HFFc6 (cell line): ENCODE results near the gene TUB. TPM values are rescaled to one million over a fixed set of nuclear protein-coding genes. Genes with fewer than 3 reads are reported as not detected.

Source experiments
- DNase-seq: peaks from one replicate; pipeline ENCODE4 v3.0.0-alpha.2; 2018
- H3K27ac Mint-ChIP-seq: 2 replicates; pipeline ENCODE4 v1.8.0; 2020; ENCODE audit warnings: mild to moderate bottlenecking, mixed read lengths
- H3K27me3 Mint-ChIP-seq: 2 replicates; pipeline ENCODE4 v1.8.0; 2021; ENCODE audit warnings: mild to moderate bottlenecking, moderate library complexity, mixed read lengths; ENCODE audit not compliant: insufficient read depth
- H3K36me3 Mint-ChIP-seq: 2 replicates; pipeline ENCODE4 v1.8.0; 2021; ENCODE audit warnings: low read depth, mixed read lengths
- H3K4me1 Mint-ChIP-seq: 2 replicates; pipeline ENCODE4 v1.8.0; 2020; ENCODE audit warnings: low read depth, mixed read lengths
- H3K4me3 Mint-ChIP-seq: 2 replicates; pipeline ENCODE4 v1.8.0; 2020; ENCODE audit warnings: mild to moderate bottlenecking, moderate library complexity, mixed read lengths
- H3K9me3 Mint-ChIP-seq: 2 replicates; pipeline ENCODE4 v1.8.0; 2020; ENCODE audit warnings: mild to moderate bottlenecking, mixed read lengths
- CTCF ChIP-seq: fragments of 200-600 bp; sonication (generic); IDR thresholded peaks from 2 replicates; pipeline ENCODE4 v1.5.0; 2021; ENCODE audit warnings: antibody characterized with exemption, mild to moderate bottlenecking
- total RNA-seq, 6 experiments: library from RNA; stranded (reverse); fragmentation: NEBNext Ultra II Directional; extraction: Animal tissue kit (Norgen Biotek cat#: 25700); gene quantifications; 2 replicates in 1 of 6; 3 replicates in 5 of 6; pipeline ENCODE4 v1.2.3, GENCODE V29; 2021

TUB gene
- total RNA-seq, 6 experiments from 2014 or later = 1.7 to 10.1 (median 1.8) TPM

- Mint-ChIP-seq H3K4me3 (no peak overlapping the region), H3K27me3 (peaks cover 6% of the 10 kb centered on the region), H3K4me1 (peaks cover 11% of the 10 kb centered on the region), H3K9me3 (no peaks in the 10 kb centered on the region), H3K27ac (no peak overlapping the region), H3K36me3 (no peaks in the 10 kb centered on the region)
- no peak for TF ChIP-seq CTCF
- DNase-seq = no peak
Observed at GRCh38 chr11:8063324-8063723, 17.7 kb upstream of the TUB start.

GRCh38 chr11:8065031-8065430, 16.0 kb upstream of the TUB start:
- no peaks in the 10 kb centered on the region for H3K9me3 Mint-ChIP-seq
- no peak for TF ChIP-seq CTCF
- H3K27ac Mint-ChIP-seq = no peak overlapping the region
- no peaks in the 10 kb centered on the region for H3K36me3 Mint-ChIP-seq
- H3K27me3 Mint-ChIP-seq = peaks cover 8% of the 10 kb centered on the region
- no peak overlapping the region for H3K4me3 Mint-ChIP-seq
- peaks cover 26% of the 10 kb centered on the region for H3K4me1 Mint-ChIP-seq
- no peak for DNase-seq

GRCh38 chr11:8066036-8066910, 14.7 kb upstream of the TUB start:
- no peak overlapping the region for H3K4me3 Mint-ChIP-seq
- H3K27ac Mint-ChIP-seq = no peak overlapping the region
- no peaks in the 10 kb centered on the region for H3K36me3 Mint-ChIP-seq
- DNase-seq = no peak
- no peaks in the 10 kb centered on the region for H3K9me3 Mint-ChIP-seq
- H3K4me1 Mint-ChIP-seq = peaks cover 32% of the 10 kb centered on the region
- H3K27me3 Mint-ChIP-seq = peaks cover 11% of the 10 kb centered on the region
- no peak for TF ChIP-seq CTCF

GRCh38 chr11:8066911-8067455, 14.0 kb upstream of the TUB start:
- H3K4me3 Mint-ChIP-seq = no peak overlapping the region
- no peaks in the 10 kb centered on the region for H3K36me3 Mint-ChIP-seq
- no peak for TF ChIP-seq CTCF
- no peak overlapping the region for H3K27ac Mint-ChIP-seq
- H3K9me3 Mint-ChIP-seq = no peaks in the 10 kb centered on the region
- H3K27me3 Mint-ChIP-seq = peaks cover 14% of the 10 kb centered on the region
- DNase-seq = no peak
- H3K4me1 Mint-ChIP-seq = peaks cover 32% of the 10 kb centered on the region

- H3K27ac Mint-ChIP-seq = no peak overlapping the region
- no peak for TF ChIP-seq CTCF
- H3K4me1 Mint-ChIP-seq = peaks cover 32% of the 10 kb centered on the region
- H3K36me3 Mint-ChIP-seq = no peaks in the 10 kb centered on the region
- no peak overlapping the region for H3K4me3 Mint-ChIP-seq
- H3K27me3 Mint-ChIP-seq = peaks cover 14% of the 10 kb centered on the region
- DNase-seq = no peak
- no peaks in the 10 kb centered on the region for H3K9me3 Mint-ChIP-seq
Observed at GRCh38 chr11:8067567-8067928, 13.5 kb upstream of the TUB start.
